ENCODE results near the gene POU3F2.

Gene POU3F2

GRCh38 chr6:98842342-98843180, 8.2 kb downstream of the POU3F2 start:
- Histone ChIP-seq H3K36me3 (ENCODE audit: control insufficient read depth, insufficient read depth, low read length) (no peaks in the 10 kb centered on the region), H3K4me3 (ENCODE audit: low read length) (no peak overlapping the region), H3K4me1 (ENCODE audit: control insufficient read depth, insufficient read depth, low read length) (peaks cover under 1% of the 10 kb centered on the region), H3K9ac (ENCODE audit: low read length) (no peak overlapping the region), H3K27me3 (ENCODE audit: control insufficient read depth, insufficient read depth, low read length) (peaks cover 39% of the 10 kb centered on the region), H3K27ac (ENCODE audit: low read depth, low read length) (no peak overlapping the region)

- Histone ChIP-seq H3K27me3 (ENCODE audit: control insufficient read depth, insufficient read depth, low read length) (peaks cover 46% of the 10 kb centered on the region), H3K4me3 (ENCODE audit: low read length) (no peak overlapping the region), H3K36me3 (ENCODE audit: control insufficient read depth, insufficient read depth, low read length) (no peaks in the 10 kb centered on the region), H3K9ac (ENCODE audit: low read length) (no peak overlapping the region), H3K4me1 (ENCODE audit: control insufficient read depth, insufficient read depth, low read length) (peaks cover 4% of the 10 kb centered on the region), H3K27ac (ENCODE audit: low read depth, low read length) (no peak overlapping the region)
Observed at GRCh38 chr6:98843271-98844243, 9.2 kb downstream of the POU3F2 start.

- no peak overlapping the region for H3K27ac ChIP-seq (ENCODE audit: low read depth, low read length)
- H3K4me1 ChIP-seq (ENCODE audit: control insufficient read depth, insufficient read depth, low read length): peaks cover 4% of the 10 kb centered on the region
- no peaks in the 10 kb centered on the region for H3K36me3 ChIP-seq (ENCODE audit: control insufficient read depth, insufficient read depth, low read length)
- H3K4me3 ChIP-seq (ENCODE audit: low read length): no peak overlapping the region
- H3K27me3 ChIP-seq (ENCODE audit: control insufficient read depth, insufficient read depth, low read length): peaks cover 49% of the 10 kb centered on the region
- H3K9ac ChIP-seq (ENCODE audit: low read length): no peak overlapping the region
Observed at GRCh38 chr6:98844244-98845210, 10.2 kb downstream of the POU3F2 start.

GRCh38 chr6:98845211-98846020, 11.0 kb downstream of the POU3F2 start:
- Histone ChIP-seq H3K9ac (ENCODE audit: low read length) (no peak overlapping the region), H3K4me1 (ENCODE audit: control insufficient read depth, insufficient read depth, low read length) (peaks cover 4% of the 10 kb centered on the region), H3K4me3 (ENCODE audit: low read length) (no peak overlapping the region), H3K27me3 (ENCODE audit: control insufficient read depth, insufficient read depth, low read length) (peaks cover 46% of the 10 kb centered on the region), H3K36me3 (ENCODE audit: control insufficient read depth, insufficient read depth, low read length) (no peaks in the 10 kb centered on the region), H3K27ac (ENCODE audit: low read depth, low read length) (no peak overlapping the region)

- no peak overlapping the region for H3K9ac ChIP-seq (ENCODE audit: low read length)
- H3K36me3 ChIP-seq (ENCODE audit: control insufficient read depth, insufficient read depth, low read length): no peaks in the 10 kb centered on the region
- no peak overlapping the region for H3K27ac ChIP-seq (ENCODE audit: low read depth, low read length)
- H3K4me1 ChIP-seq (ENCODE audit: control insufficient read depth, insufficient read depth, low read length): peaks cover 4% of the 10 kb centered on the region
- H3K27me3 ChIP-seq (ENCODE audit: control insufficient read depth, insufficient read depth, low read length): peaks cover 41% of the 10 kb centered on the region
- H3K4me3 ChIP-seq (ENCODE audit: low read length): no peak overlapping the region
Observed at GRCh38 chr6:98846021-98846380, 11.6 kb downstream of the POU3F2 start.

GRCh38 chr6:98847416-98847778, 13.0 kb downstream of the POU3F2 start:
- peaks cover 4% of the 10 kb centered on the region for H3K4me1 ChIP-seq (ENCODE audit: control insufficient read depth, insufficient read depth, low read length)
- H3K36me3 ChIP-seq (ENCODE audit: control insufficient read depth, insufficient read depth, low read length): no peaks in the 10 kb centered on the region
- no peak overlapping the region for H3K9ac ChIP-seq (ENCODE audit: low read length)
- H3K27me3 ChIP-seq (ENCODE audit: control insufficient read depth, insufficient read depth, low read length): peaks cover 34% of the 10 kb centered on the region
- H3K27ac ChIP-seq (ENCODE audit: low read depth, low read length): no peak overlapping the region
- no peak overlapping the region for H3K4me3 ChIP-seq (ENCODE audit: low read length)

- Histone ChIP-seq H3K27me3 (ENCODE audit: control insufficient read depth, insufficient read depth, low read length) (peaks cover 28% of the 10 kb centered on the region), H3K36me3 (ENCODE audit: control insufficient read depth, insufficient read depth, low read length) (no peaks in the 10 kb centered on the region), H3K9ac (ENCODE audit: low read length) (no peak overlapping the region), H3K4me1 (ENCODE audit: control insufficient read depth, insufficient read depth, low read length) (peaks cover 4% of the 10 kb centered on the region), H3K27ac (ENCODE audit: low read depth, low read length) (no peak overlapping the region), H3K4me3 (ENCODE audit: low read length) (peak overlapping the region; percentile 39)
Observed at GRCh38 chr6:98847779-98848538, 13.6 kb downstream of the POU3F2 start.

- H3K4me1 ChIP-seq (ENCODE audit: control insufficient read depth, insufficient read depth, low read length): peaks cover 4% of the 10 kb centered on the region
- no peak overlapping the region for H3K9ac ChIP-seq (ENCODE audit: low read length)
- H3K36me3 ChIP-seq (ENCODE audit: control insufficient read depth, insufficient read depth, low read length): no peaks in the 10 kb centered on the region
- H3K4me3 ChIP-seq (ENCODE audit: low read length): no peak overlapping the region
- H3K27ac ChIP-seq (ENCODE audit: low read depth, low read length): no peak overlapping the region
- H3K27me3 ChIP-seq (ENCODE audit: control insufficient read depth, insufficient read depth, low read length): peaks cover 21% of the 10 kb centered on the region
Observed at GRCh38 chr6:98848539-98849242, 14.3 kb downstream of the POU3F2 start.

DNA sequence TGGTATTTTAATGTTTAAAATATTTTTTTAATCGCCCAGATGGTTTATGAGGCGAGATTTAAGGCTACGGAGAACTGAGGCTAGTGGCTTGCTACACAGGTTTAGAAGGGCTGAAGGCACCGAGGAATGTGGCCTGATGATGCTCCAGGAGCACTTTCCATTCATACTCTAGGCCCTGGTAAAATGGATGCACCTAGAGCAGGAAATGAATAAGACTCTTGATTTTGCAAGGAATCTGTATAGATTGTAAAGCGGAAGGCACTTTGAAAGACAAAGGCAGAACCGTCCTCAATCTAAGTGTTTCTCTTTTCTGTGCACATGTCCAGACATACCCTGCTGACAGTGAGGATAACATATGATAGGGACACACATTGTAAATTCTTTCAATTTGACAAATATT, 30.1 kb downstream of the POU3F2 start:
- no peak overlapping the region for H3K4me3 ChIP-seq (ENCODE audit: low read length)
- peaks cover 3% of the 10 kb centered on the region for H3K36me3 ChIP-seq (ENCODE audit: control insufficient read depth, insufficient read depth, low read length)
- H3K9ac ChIP-seq (ENCODE audit: low read length): no peak overlapping the region
- H3K4me1 ChIP-seq (ENCODE audit: control insufficient read depth, insufficient read depth, low read length): no peaks in the 10 kb centered on the region
- no peaks in the 10 kb centered on the region for H3K27me3 ChIP-seq (ENCODE audit: control insufficient read depth, insufficient read depth, low read length)
- no peak overlapping the region for H3K27ac ChIP-seq (ENCODE audit: low read depth, low read length)

DNA sequence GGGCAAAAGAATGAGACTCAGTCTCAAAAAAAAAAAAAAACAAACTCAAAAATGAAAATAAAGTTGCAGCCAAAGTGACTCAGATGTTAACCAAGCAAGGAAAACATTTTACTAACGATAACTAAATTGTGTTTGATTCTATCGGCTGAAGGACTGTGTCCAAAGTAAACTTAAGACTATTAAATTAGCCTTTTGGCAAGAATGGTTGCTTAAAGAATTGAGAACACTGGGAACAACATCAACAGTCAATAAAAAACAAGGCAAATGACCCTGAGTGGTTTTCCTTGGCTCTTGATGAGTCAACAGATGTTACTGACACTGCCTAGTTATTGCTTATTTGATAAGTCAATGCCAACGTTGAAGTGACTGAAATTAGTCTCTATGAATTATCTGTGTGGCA, 36.7 kb downstream of the POU3F2 start:
- Histone ChIP-seq H3K36me3 (ENCODE audit: control insufficient read depth, insufficient read depth, low read length) (peaks cover 3% of the 10 kb centered on the region), H3K27me3 (ENCODE audit: control insufficient read depth, insufficient read depth, low read length) (no peaks in the 10 kb centered on the region), H3K4me3 (ENCODE audit: low read length) (no peak overlapping the region), H3K27ac (ENCODE audit: low read depth, low read length) (no peak overlapping the region), H3K4me1 (ENCODE audit: control insufficient read depth, insufficient read depth, low read length) (no peaks in the 10 kb centered on the region), H3K9ac (ENCODE audit: low read length) (no peak overlapping the region)
